GM12878 (cell line): Measurements from ENCODE around the gene IMMP2L. TPM values are rescaled to one million over a fixed set of nuclear protein-coding genes. Genes with fewer than 3 reads are reported as not detected.

Experiments used
- ATAC-seq: fragments of 200-7000 bp; cut with Tn5 transposase; 3 replicates; pipeline ENCODE4 v1.9.1; 2020; ENCODE audit warnings: mild to moderate bottlenecking, moderate library complexity
- BruUV-seq: library from RNA; stranded (reverse); fragments of 400-500 nt; replicated peaks from 2 replicates; lab custom pipeline; 2021; lab: Mats Ljungman, UMichigan
- CTCF ChIA-PET: fragments of 300-600 bp; sonication (Branson Sonifier 250); formaldehyde crosslinking; extraction: SDS; loops from one replicate; lab custom pipeline; 2021; ENCODE audit warnings: inconsistent platforms; lab: Yijun Ruan, JAX
- POLR2A ChIA-PET: fragments of 350-600 bp; formaldehyde crosslinking; extraction: SDS; loops from one replicate; lab custom pipeline; 2021; ENCODE audit warnings: inconsistent platforms; lab: Charles Lee
- RAD21 ChIA-PET: fragments of 300-600 bp; sonication (Branson Sonifier 250); formaldehyde crosslinking; loops from one replicate; lab custom pipeline; 2023; ENCODE audit warnings: antibody characterized with exemption; ENCODE audit not compliant: unreplicated experiment; lab: Charles Lee
- SMC1A ChIA-PET: fragments of 300-600 bp; sonication (Branson Sonifier 250); formaldehyde crosslinking; loops from one replicate; lab custom pipeline; 2023; ENCODE audit not compliant: unreplicated experiment, uncharacterized antibody; lab: Charles Lee
- DNase-seq: peaks from one replicate; pipeline ENCODE4 v3.0.0-alpha.2; 2011; ENCODE audit warnings: low read depth, low spot score
- FAIRE-seq: peaks from 3 replicates; lab custom pipeline; 2011; peaks lifted over from hg19 to GRCh38; lab: Jason Lieb, UNC
- H2AFZ ChIP-seq: 2 replicates; pipeline ENCODE4 v1.6.0; 2011; ENCODE audit warnings: low read depth, low read length, control low read depth; ENCODE audit not compliant: control insufficient read depth
- H3K27ac ChIP-seq: 2 replicates; pipeline ENCODE4 v1.5.1; 2011; ENCODE audit warnings: control low read depth; ENCODE audit not compliant: control insufficient read depth, insufficient read depth
- H3K27me3 ChIP-seq, 2 experiments: replicated peaks in 1 of 2; 2 replicates each; pipeline versions ENCODE4 v1.6.0 to v1.6.1; 2011; ENCODE audit warnings: low read length in 1 of 2; ENCODE audit not compliant: control insufficient read depth in 2 of 2, insufficient read depth in 2 of 2
- H3K36me3 ChIP-seq, 2 experiments: 2 replicates each; pipeline ENCODE4 v1.5.1; 2011; ENCODE audit warnings: low read length in 1 of 2; ENCODE audit not compliant: control insufficient read depth in 2 of 2, insufficient read depth in 2 of 2
- H3K4me1 ChIP-seq: 2 replicates; pipeline ENCODE4 v1.6.1; 2011; ENCODE audit warnings: mild to moderate bottlenecking, low read length, moderate library complexity, mixed read lengths; ENCODE audit not compliant: control insufficient read depth, insufficient read depth
- H3K4me2 ChIP-seq: 2 replicates; pipeline ENCODE4 v1.6.0; 2011; ENCODE audit warnings: control low read depth; ENCODE audit not compliant: control insufficient read depth, insufficient read depth
- H3K4me3 ChIP-seq: fragments of 200-600 bp; sonication (generic); 2 replicates; pipeline ENCODE4 v1.5.1; 2016
- H3K79me2 ChIP-seq: 2 replicates; pipeline ENCODE4 v1.6.0; 2011; ENCODE audit warnings: low read length; ENCODE audit not compliant: control insufficient read depth, insufficient read depth
- H3K9ac ChIP-seq: 2 replicates; pipeline ENCODE4 v1.8.0; 2011; ENCODE audit warnings: low read length, control low read depth, mixed read lengths; ENCODE audit not compliant: control insufficient read depth, insufficient read depth
- H3K9me3 ChIP-seq: replicated peaks from 3 replicates; pipeline ENCODE4 v1.5.1; 2011; ENCODE audit warnings: mild to moderate bottlenecking, low read length; ENCODE audit not compliant: control insufficient read depth, insufficient read depth
- H4K20me1 ChIP-seq: 2 replicates; pipeline ENCODE4 v1.6.0; 2011; ENCODE audit not compliant: control insufficient read depth, insufficient read depth
- BCL11A ChIP-seq: IDR thresholded peaks from 2 replicates; pipeline ENCODE4 v1.6.1; 2011; ENCODE audit warnings: low read depth, low read length
- KAT2A ChIP-seq: conservative IDR thresholded peaks from 2 replicates; pipeline ENCODE4 v1.6.1; 2011; ENCODE audit warnings: low read depth, low read length; ENCODE audit not compliant: control insufficient read depth
- LARP7 ChIP-seq: fragments of 450-650 bp; IDR thresholded peaks from 2 replicates; pipeline ENCODE4 v1.6.1; 2017; ENCODE audit warnings: mild to moderate bottlenecking
- MTA3 ChIP-seq: IDR thresholded peaks from 2 replicates; pipeline ENCODE4 v1.6.1; 2012; ENCODE audit warnings: low read length, inconsistent platforms, borderline replicate concordance
- PML ChIP-seq: IDR thresholded peaks from 2 replicates; pipeline ENCODE4 v1.6.1; 2012; ENCODE audit warnings: low read length, inconsistent platforms
- RAD21 ChIP-seq: IDR thresholded peaks from 2 replicates; pipeline ENCODE4 v1.6.1; 2011; ENCODE audit warnings: mild to moderate bottlenecking, low read depth, low read length, moderate library complexity; ENCODE audit not compliant: insufficient read depth
- SMC3 ChIP-seq: IDR thresholded peaks from 2 replicates; pipeline ENCODE4 v1.6.1; 2011; ENCODE audit warnings: low read length, improper control_type of control experiment, borderline replicate concordance
- STAT1 ChIP-seq: fragments of 450-650 bp; conservative IDR thresholded peaks from 2 replicates; pipeline ENCODE4 v1.6.1; 2014; ENCODE audit warnings: antibody characterized with exemption, mild to moderate bottlenecking
- WGBS: methylation state at CpG from one replicate; pipeline ENCODE4 v1.1.6; 2016; ENCODE audit warnings: low lambda C conversion rate; ENCODE audit not compliant: insufficient replicate concordance, insufficient coverage; ENCODE audit errors: missing lambda C conversion rate; 5-methylcytosine and 5-hydroxymethylcytosine counted together
- in situ Hi-C: fragments of 300-500 bp; cut with MboI; formaldehyde crosslinking; loops from 9 replicates; pipeline ENCODE4 v1.14.3; 2018; ENCODE audit warnings: mixed read lengths
- intact Hi-C: fragments of 100-400 bp; cut with micrococcal nuclease; formaldehyde crosslinking; loops from one replicate; pipeline ENCODE4 v1.14.2; 2022; ENCODE audit not compliant: unreplicated experiment
- polyA plus RNA-seq, 11 experiments: library from polyadenylated mRNA; depleted of rRNA in 4 of 11; unstranded in 6 of 11; stranded (reverse) in 5 of 11; fragments of >200 nt; fragmentation: Nextera tagmentation in 4 of 11; fragmentation: Illumina TruSeq in 1 of 11; extraction: Ambion mirVana in 4 of 11; extraction: Trizol in 1 of 11; gene quantifications; 1 replicate in 1 of 11; 2 replicates in 10 of 11; pipeline versions ENCODE4 v1.2.1 to v1.2.3, GENCODE V29; 2011 to 2016; ENCODE audit warnings: inconsistent platforms in 2 of 11, missing spikeins in 2 of 11, low read depth in 1 of 11
- total RNA-seq, 4 experiments: library from RNA; depleted of rRNA in 3 of 4; stranded (reverse); fragments of >200 nt in 3 of 4; fragmentation: Illumina TruSeq in 1 of 4; extraction: Trizol in 1 of 4; gene quantifications; 2 replicates each; pipeline versions ENCODE4 v1.2.1 to v1.2.3, GENCODE V29; 2013 to 2021
- TF ChIP-seq, protein P1 (sequence below): fragments of 450-650 bp; formaldehyde crosslinking; IDR thresholded peaks from 2 replicates; pipeline ENCODE4 v1.4.0; 2020; ENCODE audit warnings: mild to moderate bottlenecking, moderate library complexity
- TF ChIP-seq, protein P2 (sequence below), 3 experiments: IDR thresholded peaks in 2 of 3; conservative IDR thresholded peaks in 1 of 3; 2 replicates each; pipeline ENCODE4 v1.5.1; 2011; ENCODE audit warnings: low read depth in 3 of 3, low read length in 3 of 3, mild to moderate bottlenecking in 3 of 3, control low read depth in 2 of 3, moderate library complexity in 2 of 3, inconsistent platforms in 1 of 3, mixed read lengths in 1 of 3; ENCODE audit not compliant: control insufficient read depth in 2 of 3, insufficient read depth in 1 of 3; ENCODE audit errors: extremely low read depth in 1 of 3

IMMP2L gene
- total and polyA plus RNA-seq, 10 of the 15 experiments (the other 5 are each of a cell fraction or from before 2014, with no cell fraction given): 12.6 to 46.3 (median 19.6) TPM

DNA sequence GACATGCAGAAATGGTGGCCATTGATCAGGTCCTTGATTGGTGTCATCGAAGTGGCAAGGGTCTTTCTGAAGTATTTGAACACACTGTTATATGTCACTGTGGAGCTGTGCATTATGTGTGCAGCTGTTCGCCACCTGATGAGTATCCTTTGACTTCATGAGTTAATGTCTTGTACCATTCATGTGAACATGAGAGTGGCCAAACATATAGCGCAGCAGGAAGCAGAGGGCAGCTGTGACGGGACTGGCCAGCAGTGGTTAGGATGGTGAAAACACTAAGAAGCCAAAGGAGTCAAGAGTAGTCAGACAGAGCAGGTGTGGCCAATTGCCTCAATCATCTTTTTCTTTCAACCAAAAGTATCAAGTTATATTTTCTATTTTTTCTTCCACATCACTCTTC is 167.4 kb downstream of the IMMP2L start:
- no peaks in the 10 kb centered on the region; the same call in 1 of the 3 replicates for H3K9me3 ChIP-seq
- H3K9ac ChIP-seq: no peak overlapping the region
- ChIA-PET POLR2A (no interaction called here), SMC1A (interaction anchor here (1.5 kb wide), 1 partner anchor 28 kb away, joined by 3 read pairs; no protein-coding TSS in a partner anchor), CTCF (no interaction called here), RAD21 (no interaction called here)
- no peaks in the 10 kb centered on the region for H4K20me1 ChIP-seq
- DNase-seq (no peak), FAIRE-seq (no peak), ATAC-seq (no peak)
- intact Hi-C loops: no loop called here
- H3K4me2 ChIP-seq: no peak overlapping the region
- BruUV-seq: no TSS peak
- H3K27me3 ChIP-seq: no peaks in the 10 kb centered on the region
- no peak overlapping the region for H3K27ac ChIP-seq
- no peak for TF ChIP-seq KAT2A
- no peak for TF ChIP-seq BCL11A
- no peak for TF ChIP-seq SMC3
- TF ChIP-seq, protein P1, sequence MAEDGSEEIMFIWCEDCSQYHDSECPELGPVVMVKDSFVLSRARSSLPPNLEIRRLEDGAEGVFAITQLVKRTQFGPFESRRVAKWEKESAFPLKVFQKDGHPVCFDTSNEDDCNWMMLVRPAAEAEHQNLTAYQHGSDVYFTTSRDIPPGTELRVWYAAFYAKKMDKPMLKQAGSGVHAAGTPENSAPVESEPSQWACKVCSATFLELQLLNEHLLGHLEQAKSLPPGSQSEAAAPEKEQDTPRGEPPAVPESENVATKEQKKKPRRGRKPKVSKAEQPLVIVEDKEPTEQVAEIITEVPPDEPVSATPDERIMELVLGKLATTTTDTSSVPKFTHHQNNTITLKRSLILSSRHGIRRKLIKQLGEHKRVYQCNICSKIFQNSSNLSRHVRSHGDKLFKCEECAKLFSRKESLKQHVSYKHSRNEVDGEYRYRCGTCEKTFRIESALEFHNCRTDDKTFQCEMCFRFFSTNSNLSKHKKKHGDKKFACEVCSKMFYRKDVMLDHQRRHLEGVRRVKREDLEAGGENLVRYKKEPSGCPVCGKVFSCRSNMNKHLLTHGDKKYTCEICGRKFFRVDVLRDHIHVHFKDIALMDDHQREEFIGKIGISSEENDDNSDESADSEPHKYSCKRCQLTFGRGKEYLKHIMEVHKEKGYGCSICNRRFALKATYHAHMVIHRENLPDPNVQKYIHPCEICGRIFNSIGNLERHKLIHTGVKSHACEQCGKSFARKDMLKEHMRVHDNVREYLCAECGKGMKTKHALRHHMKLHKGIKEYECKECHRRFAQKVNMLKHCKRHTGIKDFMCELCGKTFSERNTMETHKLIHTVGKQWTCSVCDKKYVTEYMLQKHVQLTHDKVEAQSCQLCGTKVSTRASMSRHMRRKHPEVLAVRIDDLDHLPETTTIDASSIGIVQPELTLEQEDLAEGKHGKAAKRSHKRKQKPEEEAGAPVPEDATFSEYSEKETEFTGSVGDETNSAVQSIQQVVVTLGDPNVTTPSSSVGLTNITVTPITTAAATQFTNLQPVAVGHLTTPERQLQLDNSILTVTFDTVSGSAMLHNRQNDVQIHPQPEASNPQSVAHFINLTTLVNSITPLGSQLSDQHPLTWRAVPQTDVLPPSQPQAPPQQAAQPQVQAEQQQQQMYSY (CRISPR knock-in tag): no peak
- TF ChIP-seq LARP7: no peak
- TF ChIP-seq PML: no peak
- no peak for TF ChIP-seq RAD21
- TF ChIP-seq, protein P2, sequence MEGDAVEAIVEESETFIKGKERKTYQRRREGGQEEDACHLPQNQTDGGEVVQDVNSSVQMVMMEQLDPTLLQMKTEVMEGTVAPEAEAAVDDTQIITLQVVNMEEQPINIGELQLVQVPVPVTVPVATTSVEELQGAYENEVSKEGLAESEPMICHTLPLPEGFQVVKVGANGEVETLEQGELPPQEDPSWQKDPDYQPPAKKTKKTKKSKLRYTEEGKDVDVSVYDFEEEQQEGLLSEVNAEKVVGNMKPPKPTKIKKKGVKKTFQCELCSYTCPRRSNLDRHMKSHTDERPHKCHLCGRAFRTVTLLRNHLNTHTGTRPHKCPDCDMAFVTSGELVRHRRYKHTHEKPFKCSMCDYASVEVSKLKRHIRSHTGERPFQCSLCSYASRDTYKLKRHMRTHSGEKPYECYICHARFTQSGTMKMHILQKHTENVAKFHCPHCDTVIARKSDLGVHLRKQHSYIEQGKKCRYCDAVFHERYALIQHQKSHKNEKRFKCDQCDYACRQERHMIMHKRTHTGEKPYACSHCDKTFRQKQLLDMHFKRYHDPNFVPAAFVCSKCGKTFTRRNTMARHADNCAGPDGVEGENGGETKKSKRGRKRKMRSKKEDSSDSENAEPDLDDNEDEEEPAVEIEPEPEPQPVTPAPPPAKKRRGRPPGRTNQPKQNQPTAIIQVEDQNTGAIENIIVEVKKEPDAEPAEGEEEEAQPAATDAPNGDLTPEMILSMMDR (IDR thresholded peaks at IDR 0.05 in 2 of 3, conservative IDR thresholded peaks at IDR 0.05 in 1 of 3; ENCODE audit: control insufficient read depth in 2 of 3, extremely low read depth in 1 of 3, insufficient read depth in 1 of 3, low read depth in 3 of 3, low read length in 3 of 3): no peak
- TF ChIP-seq STAT1: no peak
- no peak for TF ChIP-seq MTA3
- no peaks in the 10 kb centered on the region for H3K36me3 ChIP-seq
- H3K4me3 ChIP-seq: no peak overlapping the region
- no peaks in the 10 kb centered on the region for H3K4me1 ChIP-seq
- H2AFZ ChIP-seq: no peak overlapping the region
- 97% methylated on average over 4 of the region's 4 CpGs for WGBS
- in situ Hi-C loops: no loop called here
- H3K79me2 ChIP-seq: no peaks in the 10 kb centered on the region
